Cerebellar cortex (tissue), 1 donor: ENCODE results near the gene ANKMY1.
A peak's percentile ranks its signal among the peaks of the same experiment; 100 is the strongest.

Source experiments
- DNase-seq: peaks from one replicate; pipeline ENCODE4 v3.0.0-alpha.2; 2015; ENCODE audit warnings: low spot score

Gene ANKMY1

DNA sequence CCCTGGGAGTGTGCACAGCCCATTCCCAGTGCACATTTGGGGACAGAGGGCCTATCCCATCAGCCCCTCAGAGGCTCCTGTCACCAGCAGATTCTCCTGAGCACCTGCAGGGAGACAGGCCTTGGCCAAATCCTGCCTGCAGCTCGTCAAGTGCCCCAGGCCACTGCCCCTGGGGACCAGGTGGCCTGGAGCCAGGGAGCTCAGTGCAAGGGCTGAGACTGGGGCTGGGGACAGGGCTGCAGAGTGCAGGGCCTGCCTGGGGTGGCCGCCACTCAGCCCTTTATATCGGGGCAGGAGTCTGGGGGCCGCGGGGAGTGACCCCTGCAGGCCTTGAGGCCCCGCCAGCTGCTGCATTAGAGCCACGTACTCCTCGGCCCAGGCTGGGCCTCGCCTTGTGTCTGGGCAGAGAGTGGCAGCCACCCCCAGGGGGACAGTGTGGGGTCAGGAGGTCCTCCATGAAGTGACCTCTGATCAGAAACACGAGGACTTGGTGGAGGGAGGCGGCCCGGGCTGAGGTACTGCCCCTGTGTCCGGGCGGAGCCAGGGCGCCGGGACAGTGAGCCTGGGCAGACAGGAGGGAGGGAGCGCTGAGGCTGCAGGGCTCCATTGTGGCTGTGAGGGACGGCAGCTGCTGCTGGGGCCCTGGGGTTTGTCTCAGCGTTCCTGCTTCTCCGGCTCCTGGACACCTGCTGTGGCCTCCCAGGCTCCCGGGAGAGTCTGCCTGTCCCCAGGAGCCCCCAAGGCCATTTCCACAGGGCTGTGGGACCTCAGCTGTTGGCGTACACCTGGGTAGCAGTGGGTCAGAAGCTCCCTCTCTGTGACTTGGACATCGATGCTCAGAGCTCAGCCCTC, 98.2 kb downstream of the ANKMY1 start:
- no peak for DNase-seq

DNA sequence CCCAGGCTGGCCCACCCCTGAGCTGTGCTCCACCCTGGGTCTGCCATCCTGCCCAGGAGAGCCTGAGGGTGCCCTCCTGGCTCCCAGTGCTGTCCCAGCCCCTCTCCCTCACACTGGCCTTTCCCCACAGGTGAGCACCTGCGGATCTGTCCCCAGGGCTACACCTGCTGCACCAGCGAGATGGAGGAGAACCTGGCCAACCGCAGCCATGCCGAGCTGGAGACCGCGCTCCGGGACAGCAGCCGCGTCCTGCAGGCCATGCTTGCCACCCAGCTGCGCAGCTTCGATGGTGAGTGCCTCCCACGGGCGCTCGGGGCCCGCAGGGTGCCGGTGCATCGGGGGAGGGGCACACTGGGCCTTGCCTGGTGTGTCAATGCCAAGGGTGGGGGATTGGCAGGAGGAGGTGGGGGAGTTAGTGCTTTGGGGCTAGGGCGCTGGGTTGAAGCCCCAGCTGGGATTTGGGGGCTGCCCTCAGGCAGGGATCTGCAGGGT, 98.8 kb downstream of the ANKMY1 start:
- DNase-seq = no peak

DNA sequence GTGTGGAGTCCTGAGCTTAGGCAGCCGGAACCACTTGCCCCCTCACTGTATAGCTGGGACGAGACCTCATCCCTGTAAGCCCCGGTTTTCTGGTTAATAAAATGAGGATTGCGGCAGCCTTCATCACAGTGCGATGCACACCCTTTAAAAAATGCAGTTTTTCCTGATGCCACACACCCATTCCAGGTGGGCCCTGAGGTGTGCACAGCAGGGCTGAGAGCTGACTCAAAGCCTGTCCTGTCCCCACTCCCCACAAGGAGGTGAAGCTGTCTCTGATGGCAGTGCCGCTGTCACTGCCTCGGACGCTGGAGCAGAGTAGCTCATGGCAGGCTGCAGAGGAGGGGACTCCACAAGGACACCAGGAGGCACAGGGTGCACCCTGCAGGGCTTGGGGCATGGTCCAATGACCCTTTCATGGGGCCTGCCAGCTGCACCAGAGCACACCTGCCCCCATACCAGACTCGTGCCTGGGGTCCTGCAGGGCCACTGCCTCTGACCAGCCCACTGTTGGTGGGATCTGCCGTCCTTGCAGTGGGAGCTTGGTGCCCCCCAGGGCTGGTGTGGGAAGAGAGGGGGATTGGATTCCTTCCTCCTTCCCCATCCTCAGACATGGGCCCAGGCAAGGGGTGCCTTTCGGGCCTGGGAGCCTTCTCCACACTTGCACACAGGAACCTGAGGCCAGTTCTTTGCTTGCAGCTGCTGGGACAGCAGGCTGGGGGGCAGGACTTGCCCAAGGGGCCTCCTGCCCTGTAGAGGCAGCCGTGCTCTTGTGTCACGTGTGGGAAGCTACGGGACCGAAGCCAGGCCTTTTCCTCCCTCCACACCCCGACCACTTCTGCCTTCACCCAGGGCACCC, 99.5 kb downstream of the ANKMY1 start:
- DNase-seq = no peak

DNA sequence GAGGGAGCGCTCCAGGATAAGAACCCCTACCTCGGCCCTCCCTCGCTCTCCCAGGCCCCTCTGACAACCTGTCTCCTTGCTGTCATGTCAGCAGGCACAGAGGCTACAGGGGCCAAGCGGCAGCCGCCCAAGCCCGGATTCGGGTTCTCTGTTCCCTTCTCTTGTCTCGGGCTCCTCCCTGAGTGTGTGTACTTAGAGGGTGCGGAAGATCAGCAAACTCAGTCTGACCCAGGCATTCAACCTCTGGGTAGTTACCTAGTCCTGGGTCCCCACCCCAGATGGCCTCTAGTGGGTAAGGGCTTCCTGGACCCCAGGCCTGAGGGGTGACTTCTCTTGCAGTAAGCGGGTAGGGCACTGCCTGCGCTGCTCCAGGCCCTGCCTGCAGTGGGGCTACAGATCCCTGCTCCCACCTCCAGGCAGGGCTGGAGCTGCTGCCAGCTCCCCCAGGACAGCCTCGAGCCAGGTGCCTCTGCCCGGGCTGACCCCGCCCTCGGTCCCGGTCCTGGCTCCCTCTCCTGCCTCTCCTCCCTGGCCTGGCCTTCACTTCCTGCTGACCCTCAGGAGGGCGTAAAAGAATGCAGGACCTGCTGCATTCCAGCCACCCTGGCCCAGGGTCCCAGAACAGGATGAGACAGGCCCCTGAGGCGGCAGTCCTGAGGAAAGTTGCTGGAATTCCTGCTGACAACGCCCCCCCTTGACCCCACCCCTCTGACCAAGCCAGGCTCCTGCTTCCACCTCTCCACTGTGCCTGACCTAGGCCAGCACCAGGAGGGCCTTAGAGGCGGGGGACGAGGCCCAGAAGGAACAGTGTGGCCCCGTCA, 100.4 kb downstream of the ANKMY1 start:
- no peak for DNase-seq

DNA sequence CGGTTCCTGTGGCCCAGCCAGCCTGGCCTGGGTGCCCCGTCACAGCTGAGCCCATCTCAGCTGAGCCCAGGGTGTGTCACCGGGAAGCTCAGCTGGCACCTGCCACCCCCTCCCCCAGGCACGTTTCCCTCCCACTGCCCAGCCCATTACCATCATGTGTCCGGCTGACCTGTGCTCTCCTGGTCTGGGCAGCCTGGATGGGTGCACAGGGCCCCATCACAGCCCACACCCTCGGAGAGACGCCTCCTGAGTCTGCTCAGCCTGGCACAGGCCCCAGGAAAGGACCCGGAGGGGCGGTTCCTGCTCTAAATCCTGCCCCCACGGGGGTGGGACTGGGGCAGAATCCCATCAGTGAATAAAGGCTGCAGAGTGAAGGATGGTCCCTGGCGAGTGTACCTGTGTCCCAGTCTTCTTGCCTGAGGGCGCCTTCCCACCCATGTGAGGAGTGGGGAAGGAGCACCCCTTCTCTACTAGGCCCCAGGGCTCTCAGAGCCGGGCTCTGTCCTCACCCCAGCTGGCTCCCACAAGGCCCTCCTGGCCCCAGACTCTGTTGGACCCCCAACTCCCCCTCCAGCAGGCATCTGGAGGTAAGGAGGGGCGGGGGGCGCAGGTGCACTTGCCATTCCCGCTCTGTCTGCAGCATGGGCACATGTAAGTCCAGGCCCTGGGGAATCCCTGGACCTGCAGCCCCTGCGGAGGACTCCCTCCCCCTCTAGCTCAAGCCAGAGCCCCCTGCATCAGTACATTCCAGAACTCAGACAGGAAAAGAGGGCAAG, 101.2 kb downstream of the ANKMY1 start:
- DNase-seq = no peak

DNA sequence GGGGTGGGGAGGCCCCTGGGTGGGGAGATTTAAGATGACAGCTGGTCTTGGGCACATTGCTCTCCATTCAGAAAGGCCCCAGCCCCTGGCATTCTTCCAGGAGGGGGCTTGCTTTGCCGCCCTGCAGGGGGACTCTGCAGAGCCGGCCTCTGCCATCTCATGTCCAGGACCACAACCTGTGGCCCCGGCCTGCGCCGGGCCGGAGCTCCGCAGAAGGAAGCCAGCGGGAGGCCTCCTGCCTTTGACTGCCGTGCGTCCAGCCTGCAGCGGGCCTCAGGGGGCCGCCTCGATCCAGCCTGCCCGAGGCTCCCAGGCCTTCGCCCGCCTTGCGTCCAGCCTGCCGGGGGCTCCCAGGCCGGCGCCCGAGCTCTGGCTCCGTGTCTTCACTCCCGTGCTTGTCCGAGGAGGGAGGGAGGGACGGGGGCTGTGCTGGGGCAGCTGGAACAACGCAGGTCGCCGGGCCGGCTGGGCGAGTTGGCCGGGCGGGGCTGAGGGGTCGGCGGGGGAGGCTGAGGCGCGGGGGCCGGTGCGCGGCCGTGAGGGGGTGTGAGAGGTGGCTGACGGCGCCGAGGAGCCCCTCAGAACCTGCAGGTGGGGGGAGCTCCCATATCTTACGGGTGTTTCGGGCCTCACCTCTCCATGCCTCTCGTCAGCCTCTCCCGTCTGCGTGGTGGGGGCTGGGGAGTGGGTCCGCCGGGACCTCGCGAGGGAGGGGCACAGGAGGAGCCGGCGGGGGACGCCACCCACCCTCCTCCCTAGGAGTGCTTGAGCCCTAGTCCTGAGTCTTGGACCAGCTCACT, 101.9 kb downstream of the ANKMY1 start:
- DNase-seq = no peak

DNA sequence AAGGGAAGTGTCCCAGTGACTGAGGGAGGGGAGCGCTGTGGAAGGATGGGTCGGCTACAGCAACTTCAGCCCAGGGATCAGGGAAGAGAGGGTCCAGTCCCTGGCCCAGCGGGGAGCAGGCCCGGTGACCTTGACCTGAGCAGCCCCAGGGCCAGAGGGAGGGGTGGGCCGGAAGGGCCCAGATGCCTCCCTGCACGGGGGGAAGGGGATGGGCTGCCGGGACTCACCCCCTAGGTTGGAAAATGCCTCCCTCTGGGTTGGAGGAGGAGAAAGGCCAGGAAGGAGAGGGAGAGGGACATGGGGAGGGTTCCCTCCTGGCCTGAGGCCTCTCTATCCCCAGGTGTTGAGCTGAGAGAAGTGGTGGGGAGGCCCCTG, 102.5 kb downstream of the ANKMY1 start:
- no peak for DNase-seq

DNA sequence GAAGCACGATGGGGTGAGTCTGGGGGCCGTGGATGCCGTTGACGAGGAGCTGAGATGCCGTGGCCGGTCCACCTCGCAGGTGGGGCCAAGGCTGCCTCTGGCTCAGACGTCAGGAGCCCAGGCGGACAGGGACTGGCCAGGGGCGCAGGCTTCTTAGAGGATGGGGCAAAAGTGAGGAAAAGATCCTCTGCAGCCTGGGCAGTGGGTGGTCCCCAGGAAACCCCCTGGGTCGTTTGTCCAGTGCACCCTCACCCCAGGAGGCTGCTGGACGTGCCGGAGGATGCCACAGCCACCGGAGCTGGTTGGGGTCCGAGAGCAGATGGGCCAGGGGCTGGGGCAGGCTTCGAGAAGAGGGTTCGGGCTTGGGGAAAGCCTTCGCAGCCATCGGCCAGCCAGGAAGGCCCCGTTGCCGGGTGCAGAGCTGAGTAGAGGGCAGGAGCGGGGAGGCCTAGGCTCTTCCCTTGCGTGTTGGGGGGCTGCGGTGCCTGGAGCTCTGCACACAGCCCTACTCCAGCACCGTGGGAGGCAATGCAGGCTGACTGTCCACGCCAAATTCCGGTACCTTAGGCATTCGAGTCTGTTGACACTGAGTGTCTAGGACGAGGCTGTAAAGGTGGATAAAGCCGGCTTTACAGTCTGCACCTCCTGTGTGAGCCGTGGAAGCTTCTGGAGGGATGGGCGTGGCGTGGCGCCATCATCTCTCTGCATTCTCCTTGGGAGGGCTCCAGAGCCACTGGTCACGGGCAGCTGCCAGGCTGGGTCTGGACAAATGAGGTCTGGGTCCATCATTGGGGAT, 103.5 kb downstream of the ANKMY1 start:
- DNase-seq = peak; percentile 59

DNA sequence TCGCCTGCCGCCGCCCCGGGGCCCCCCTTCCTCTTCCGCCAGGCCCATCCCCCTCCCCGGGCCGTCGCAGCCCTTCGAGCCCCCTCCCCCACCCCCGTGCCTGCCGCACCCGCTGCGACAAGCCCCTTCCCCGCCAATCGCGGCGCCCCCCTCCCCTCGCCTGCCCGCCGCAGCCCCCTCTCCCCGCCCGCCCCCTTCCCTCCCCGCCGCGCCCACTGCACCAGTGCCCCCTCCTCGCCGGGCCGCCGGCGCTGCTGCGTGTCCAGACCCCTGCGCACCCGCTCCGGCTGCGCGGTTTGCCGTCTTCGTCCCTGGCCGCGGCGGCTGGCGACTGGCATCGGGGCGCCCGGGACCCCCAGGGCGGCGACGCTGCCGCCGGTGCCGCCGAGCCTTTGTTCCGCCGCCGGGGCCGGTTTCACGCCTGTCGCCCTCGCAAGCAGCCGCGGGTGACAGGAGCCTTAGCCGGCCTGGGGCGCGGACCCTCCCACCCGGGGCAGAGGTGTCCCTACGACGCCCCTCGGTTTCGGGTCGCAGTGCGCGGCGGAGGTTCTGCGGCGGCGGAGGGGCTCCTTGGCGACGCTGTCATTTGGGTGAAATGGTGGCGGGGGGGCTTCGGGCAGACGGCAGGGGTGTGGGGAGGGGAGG, 104.2 kb downstream of the ANKMY1 start:
- no peak for DNase-seq

DNA sequence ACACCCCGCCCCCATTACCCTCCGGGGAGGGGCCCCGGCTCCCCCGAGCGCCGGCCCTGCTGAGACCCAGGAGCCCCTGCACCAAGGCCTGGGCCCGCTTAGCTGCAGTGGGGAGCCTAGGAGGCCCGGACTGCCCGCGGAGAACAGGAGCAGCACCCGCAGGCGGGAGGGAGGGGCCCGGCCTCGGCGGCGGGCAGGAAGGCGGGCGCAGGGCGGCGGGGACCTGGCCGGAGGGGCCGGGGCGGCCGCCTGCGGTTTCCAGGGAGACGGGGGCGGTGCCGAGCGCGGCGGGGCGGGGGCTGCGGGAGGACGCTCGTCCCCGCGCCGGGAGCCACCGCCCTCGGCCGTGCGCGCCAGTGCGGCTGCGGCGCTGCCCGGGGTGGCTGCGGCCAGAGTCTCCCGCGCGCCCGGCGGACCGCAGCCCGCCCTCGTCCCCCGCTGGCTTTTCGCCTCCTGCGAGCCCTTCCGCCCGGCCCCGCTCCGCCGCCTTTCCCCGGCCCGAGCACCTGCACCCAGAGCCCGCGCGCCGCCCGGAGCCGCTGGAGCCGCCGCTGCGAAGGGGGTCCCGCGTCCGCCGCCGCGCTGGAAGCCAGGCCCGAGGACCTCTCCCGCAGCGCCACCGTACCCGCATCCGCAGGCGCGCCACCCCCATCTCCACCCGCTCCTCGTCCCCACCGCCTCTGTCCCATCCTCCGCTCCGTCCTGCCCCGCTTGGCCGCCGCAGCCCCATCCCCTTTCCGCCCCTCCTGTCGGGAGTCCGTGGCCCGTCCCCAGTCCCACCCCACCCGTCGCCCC, 105.1 kb downstream of the ANKMY1 start:
- DNase-seq = peak; percentile 66

DNA sequence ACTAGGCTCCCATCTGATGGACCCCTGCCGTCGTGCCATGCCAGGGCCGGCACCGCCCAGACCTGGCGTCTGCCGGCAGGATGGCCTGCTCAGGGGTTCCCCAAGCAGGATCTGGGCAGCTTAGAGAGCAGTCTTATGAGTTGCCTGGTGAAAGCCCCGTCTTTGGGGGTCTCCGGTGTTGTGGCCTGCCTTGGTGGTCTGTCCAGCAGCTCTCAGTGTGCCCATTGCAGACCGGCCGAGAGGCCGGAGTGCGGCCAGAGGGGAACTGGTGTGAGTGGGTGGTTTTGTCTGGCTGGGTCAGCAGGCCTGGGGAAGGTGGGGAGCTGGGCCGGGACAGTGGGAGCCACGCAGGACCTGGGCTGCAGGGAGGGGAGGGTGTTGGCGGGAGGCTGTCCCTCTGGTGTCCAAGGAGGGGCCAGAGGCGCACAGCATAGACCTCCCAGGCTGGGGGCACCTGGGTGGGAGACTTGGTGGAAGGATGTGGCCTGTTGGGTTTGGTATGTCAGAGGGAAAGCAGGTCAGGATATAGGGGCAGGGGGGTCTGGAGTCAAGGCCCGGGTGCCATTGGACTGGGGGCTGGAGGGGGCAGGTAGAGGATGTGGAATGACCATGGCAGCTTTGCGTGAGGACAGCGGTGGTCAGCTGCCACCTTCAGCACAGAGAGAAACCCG, 105.9 kb downstream of the ANKMY1 start:
- no peak for DNase-seq

DNA sequence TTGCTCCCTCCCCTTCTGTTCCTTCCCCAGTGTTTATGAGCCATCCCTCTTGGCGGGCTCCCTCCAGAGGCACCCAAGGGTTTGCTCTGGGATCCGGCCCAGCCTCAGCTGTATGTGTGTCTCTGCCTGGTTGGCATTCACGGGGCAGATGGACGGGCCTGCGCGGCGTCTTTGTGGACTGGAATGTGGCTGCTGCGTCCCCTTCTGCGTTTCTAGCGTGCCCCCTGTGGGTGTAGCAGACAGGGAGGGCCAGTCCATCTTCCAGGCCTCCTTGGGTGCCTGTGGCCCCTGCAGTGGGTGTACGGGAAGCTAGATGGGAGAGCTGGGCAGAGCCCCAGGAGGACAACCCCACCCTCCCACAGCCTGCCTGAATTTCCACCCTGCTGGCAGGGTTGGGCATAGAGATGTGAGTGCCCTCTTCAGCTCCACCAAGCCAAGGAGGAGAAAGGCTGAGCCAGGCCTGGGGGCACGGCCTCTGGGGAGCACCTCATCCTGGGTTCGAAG, 106.6 kb downstream of the ANKMY1 start:
- peak; percentile 27 for DNase-seq

DNA sequence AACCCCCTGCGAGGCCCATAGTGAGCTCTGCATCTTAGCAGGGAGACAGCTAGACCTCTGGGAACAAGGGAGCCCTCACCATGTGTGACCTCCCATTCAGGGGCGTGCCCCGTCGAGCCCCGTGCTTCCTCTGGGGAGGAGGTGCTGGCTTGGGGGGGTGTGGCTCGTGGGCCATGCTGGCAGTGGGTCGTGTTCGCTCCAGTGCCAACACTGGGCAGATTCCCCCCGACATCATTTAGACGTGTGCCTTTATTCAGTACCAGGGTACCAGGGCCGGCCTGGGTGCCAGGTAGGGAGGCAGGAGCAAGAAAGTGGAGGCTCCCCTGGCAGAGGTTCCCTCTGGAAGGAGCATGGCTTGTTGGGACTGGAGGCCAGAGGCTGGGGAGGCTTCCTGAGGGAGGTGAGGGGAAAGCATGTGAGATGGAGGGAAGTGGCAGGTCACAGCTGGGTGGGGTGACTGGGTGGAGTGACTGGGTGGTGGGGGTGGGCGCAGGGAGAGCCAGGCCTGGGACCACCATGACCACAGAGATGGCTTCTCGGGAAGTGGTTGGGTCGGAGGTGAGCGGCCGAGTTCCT, 107.2 kb downstream of the ANKMY1 start:
- no peak for DNase-seq

DNA sequence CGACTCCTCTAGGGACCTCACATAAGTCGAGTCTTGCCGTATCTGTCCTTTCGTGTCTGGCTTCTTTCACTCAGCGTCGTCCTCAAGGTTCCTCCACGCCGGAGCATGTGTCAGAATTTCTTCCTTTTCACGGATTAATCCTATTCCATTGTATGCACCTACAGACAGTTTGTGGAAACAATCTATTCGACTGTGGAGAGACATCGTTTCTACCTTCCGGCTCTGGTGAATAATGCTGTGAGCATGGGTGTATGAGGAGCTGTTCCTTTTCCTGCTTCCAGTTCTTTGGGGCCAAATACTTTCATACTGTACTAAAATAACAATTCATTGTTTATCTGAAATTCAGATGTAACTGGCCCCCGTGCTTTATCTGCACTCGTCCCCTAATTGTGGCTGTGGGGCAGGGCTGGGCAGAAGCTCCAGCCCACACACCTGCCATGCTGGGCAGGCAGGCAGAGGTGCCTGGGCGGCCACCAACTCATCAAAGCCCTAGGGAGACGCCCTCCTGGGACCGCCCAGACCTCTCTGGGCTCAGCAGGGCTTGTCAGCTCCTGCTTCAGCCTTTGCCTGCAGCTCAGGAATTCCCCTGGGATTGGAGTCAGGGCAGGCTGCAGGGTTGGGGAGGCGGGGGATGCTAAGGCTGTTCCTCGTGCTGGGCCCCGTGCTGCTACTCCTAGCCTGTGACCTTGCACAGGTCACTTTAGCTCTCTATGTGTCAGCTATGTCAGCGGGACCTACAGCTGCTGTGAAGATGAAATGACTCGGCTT, 107.8 kb downstream of the ANKMY1 start:
- DNase-seq = peak; percentile 31

DNA sequence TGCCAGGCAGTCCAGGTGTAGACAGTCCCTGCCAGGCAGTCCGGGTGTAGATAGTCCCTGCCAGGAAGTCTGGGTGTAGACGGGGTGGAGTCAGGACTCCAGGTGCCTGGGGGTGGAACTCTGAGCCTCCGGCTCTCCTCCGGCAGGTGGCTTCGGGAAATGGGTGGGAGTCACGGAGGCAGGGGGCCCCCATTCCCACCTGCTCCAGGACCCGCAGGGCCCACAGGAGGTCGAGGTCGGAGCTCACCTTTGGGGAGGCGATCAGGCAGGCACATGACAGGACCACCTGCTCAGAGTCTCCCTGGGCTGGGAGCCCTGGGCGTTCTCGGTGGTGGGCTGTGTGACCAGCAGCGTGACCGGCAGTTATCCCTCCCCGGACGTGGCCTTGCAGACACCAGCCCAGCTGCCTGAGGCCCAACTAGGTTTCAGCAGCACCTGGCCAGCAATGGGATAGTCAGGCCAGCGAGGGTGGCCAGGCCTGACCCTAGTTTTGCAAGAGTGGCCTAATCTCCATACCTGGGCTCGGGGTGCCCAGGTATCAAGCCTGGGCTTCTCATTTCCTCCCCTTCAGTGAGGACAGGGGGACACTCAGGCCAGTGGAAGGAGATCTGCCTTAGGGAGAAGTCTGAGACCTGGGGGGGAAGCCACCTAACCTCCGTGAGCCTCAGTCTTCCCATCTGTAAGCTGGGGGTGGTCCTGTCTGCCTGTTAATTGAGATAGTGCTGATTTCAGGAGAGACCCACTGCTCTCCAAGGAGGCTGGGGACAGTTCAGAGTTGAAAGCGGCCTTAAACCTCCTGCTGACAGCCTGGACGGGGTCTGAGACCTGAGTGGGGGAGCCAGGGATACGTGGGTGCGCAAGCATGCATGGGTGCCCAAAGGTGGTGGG, 109.2 kb downstream of the ANKMY1 start:
- DNase-seq = no peak
